Cardiac fibroblast (primary cell): ENCODE data around the gene PIGB.

Experiments used
- DNase-seq, 2 donors: peaks; one replicate each; pipeline versions ENCODE4 v3.0.0 to v3.0.0-alpha.2; 2010; ENCODE audit warnings: low read depth in 2 of 2
- H3K4me3 ChIP-seq, 2 donors: replicated peaks in 1 of 2; 1 replicate in 1 of 2; 2 replicates in 1 of 2; pipeline ENCODE4 v1.5.1; 2011; ENCODE audit warnings: low read depth in 2 of 2, low read length in 2 of 2, mild to moderate bottlenecking in 2 of 2, moderate library complexity in 1 of 2
- CTCF ChIP-seq: IDR thresholded peaks from one replicate; pipeline ENCODE4 v1.5.1; 2011; ENCODE audit warnings: low read depth, mild to moderate bottlenecking, low read length, inconsistent platforms

Gene PIGB

GRCh38 chr15:55357774-55358173 is 38.8 kb downstream of the PIGB start:
- H3K4me3 ChIP-seq, result no peak overlapping the region
- no peak for TF ChIP-seq CTCF
- DNase-seq, result peak in 1 of 2 donors; percentile 54

- TF ChIP-seq CTCF, result no peak
- DNase-seq, result no peak
- H3K4me3 ChIP-seq, result no peak overlapping the region
These were observed 39.4 kb downstream of the PIGB start for GRCh38 chr15:55358471-55358870.

GRCh38 chr15:55360256-55360655 is 41.2 kb downstream of the PIGB start:
- no peak for TF ChIP-seq CTCF
- no peak overlapping the region for H3K4me3 ChIP-seq
- DNase-seq, result no peak

GRCh38 chr15:55361048-55361447 is 42.0 kb downstream of the PIGB start:
- no peak for TF ChIP-seq CTCF
- no peak overlapping the region for H3K4me3 ChIP-seq
- no peak for DNase-seq

- no peak overlapping the region for H3K4me3 ChIP-seq
- no peak for DNase-seq
- TF ChIP-seq CTCF, result no peak
These were observed 43.6 kb downstream of the PIGB start for GRCh38 chr15:55362641-55363040.

GRCh38 chr15:55366981-55367380 is 48.0 kb downstream of the PIGB start:
- H3K4me3 ChIP-seq, result no peak overlapping the region
- no peak for DNase-seq
- TF ChIP-seq CTCF, result no peak

- H3K4me3 ChIP-seq, result no peak overlapping the region
- no peak for TF ChIP-seq CTCF
These were observed 53.8 kb downstream of the PIGB start for GRCh38 chr15:55372701-55373440.

More at GRCh38 chr15:55372701-55373440, 53.8 kb downstream of the PIGB start:
- no peak for DNase-seq
